ENCODE data around the gene SPTBN5. TPM values are rescaled to one million over a fixed set of nuclear protein-coding genes. Genes with fewer than 3 reads are reported as not detected.
A peak's percentile ranks its signal among the peaks of the same experiment; 100 is the strongest.

Gene SPTBN5
- total RNA-seq, 1 donor from 2014 or later: 0.32 TPM

DNA sequence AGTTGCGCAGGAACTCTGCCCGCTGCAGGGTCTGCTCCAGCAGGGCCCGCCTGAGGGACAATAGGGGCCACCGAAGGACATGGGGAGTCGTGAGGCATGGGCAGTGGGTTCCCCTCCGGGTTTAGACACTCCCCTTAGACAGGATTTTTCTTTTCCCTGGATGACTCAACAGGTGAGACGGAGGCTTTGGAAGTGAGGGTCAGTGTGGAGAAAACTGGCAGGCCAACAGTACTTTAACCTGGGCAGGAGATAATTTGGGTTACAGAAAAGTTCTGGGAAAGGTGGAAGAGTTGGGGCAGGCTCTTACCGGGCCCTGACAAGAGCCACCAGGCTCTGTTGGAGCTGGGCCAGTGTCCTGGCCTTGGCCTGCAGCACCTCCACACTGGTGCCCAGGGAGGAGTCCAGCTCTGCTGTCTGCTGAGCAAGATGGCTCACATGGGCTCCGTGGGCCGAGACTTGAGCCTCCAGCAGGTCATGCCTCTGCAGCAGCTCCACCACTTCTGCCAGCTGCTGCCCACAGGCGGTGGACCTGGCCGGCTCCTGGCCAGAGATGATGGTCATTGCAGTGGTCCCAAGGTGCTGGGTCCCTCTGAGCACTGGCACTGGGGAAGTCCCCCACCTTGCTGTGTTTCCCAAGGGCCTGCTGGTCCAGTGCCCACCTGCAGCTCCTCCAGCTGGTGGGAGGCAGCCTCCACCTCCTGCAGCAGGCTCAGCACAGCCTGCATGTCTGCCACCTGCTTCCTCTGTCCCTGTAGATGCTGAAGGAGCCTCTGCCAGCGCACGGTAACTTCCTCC lies 11.0 kb downstream of the SPTBN5 start:
- Mint-ChIP-seq H3K27me3 (ENCODE audit: unreplicated experiment) (peaks cover 17% of the 10 kb centered on the region), H3K36me3 (ENCODE audit: unreplicated experiment) (peaks cover 12% of the 10 kb centered on the region), H3K4me3 (ENCODE audit: unreplicated experiment) (no peak overlapping the region), H3K9me3 (ENCODE audit: unreplicated experiment) (peaks cover 9% of the 10 kb centered on the region), H3K27ac (ENCODE audit: unreplicated experiment) (no peak overlapping the region), H3K4me1 (ENCODE audit: low read depth, unreplicated experiment) (peaks cover 1% of the 10 kb centered on the region)
- TF ChIP-seq, protein P1, sequence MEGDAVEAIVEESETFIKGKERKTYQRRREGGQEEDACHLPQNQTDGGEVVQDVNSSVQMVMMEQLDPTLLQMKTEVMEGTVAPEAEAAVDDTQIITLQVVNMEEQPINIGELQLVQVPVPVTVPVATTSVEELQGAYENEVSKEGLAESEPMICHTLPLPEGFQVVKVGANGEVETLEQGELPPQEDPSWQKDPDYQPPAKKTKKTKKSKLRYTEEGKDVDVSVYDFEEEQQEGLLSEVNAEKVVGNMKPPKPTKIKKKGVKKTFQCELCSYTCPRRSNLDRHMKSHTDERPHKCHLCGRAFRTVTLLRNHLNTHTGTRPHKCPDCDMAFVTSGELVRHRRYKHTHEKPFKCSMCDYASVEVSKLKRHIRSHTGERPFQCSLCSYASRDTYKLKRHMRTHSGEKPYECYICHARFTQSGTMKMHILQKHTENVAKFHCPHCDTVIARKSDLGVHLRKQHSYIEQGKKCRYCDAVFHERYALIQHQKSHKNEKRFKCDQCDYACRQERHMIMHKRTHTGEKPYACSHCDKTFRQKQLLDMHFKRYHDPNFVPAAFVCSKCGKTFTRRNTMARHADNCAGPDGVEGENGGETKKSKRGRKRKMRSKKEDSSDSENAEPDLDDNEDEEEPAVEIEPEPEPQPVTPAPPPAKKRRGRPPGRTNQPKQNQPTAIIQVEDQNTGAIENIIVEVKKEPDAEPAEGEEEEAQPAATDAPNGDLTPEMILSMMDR (IDR thresholded peaks at IDR 0.05; ENCODE audit: partially characterized antibody, unreplicated experiment): no peak
- DNase-seq: no peak

DNA sequence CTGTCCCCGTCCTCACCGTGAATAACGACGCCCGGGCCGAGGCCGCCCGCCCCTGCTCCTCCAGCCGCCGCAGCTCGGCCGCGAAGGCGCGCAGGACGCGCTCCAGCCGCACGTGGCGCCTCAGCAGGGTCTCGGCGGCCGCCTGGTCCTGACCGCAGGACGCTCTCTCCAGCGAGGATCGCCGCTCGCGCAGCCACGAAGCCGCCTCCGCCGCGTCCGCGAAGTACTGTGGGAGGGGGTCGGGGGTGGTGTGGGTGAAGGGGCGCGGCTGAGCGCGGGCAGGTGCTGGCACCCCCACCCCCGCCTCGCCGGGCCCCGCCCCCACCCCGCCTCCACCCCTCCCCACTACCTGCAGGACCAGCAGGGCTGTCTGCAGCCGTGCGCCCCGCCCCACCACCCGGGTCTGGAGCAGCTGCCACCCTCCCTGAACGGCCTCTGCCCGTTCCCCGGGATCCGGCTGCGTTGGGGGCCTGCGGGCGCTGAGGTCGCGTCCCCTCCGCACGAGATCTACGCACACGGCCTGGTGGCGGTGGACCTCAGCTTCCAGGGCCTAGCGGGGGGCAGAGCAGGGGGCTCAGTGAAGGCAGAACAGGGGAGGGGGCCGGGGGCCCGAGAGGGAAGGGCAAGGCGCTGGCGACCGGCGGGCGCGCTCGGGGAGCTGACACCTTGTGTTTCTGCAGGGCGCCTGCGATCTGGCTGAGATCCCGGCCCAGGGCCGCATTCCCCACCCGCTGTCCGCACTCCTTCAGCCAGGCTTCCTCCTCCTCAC lies 11.7 kb downstream of the SPTBN5 start:
- H3K4me3 Mint-ChIP-seq (ENCODE audit: unreplicated experiment): no peak overlapping the region
- H3K36me3 Mint-ChIP-seq (ENCODE audit: unreplicated experiment): peaks cover 12% of the 10 kb centered on the region
- no peak overlapping the region for H3K27ac Mint-ChIP-seq (ENCODE audit: unreplicated experiment)
- peak; percentile 52 for DNase-seq
- H3K9me3 Mint-ChIP-seq (ENCODE audit: unreplicated experiment): peaks cover 9% of the 10 kb centered on the region
- peaks cover 1% of the 10 kb centered on the region for H3K4me1 Mint-ChIP-seq (ENCODE audit: low read depth, unreplicated experiment)
- peaks cover 17% of the 10 kb centered on the region for H3K27me3 Mint-ChIP-seq (ENCODE audit: unreplicated experiment)
- TF ChIP-seq, protein P1 (IDR thresholded peaks at IDR 0.05; ENCODE audit: partially characterized antibody, unreplicated experiment): no peak

DNA sequence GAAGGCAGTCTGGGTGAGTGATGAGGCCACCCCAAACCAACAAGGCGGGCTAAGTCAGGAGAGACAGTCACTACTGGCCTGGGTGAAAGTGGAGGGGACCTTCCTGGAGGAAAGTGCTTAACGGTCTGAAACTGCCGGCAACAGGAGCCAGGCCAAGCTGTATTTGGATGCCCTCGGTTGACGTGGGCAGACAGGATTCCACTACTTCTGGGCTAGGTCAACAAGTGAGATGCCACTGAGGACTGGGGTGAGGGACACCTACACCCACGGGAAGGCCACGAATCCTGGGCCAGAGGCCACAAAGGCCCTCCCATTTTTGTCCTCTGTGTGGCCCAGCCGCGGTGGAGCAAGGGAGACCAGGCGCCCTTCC lies 12.3 kb downstream of the SPTBN5 start:
- no peak for DNase-seq
- peaks cover 9% of the 10 kb centered on the region for H3K9me3 Mint-ChIP-seq (ENCODE audit: unreplicated experiment)
- no peak overlapping the region for H3K27ac Mint-ChIP-seq (ENCODE audit: unreplicated experiment)
- peaks cover 12% of the 10 kb centered on the region for H3K36me3 Mint-ChIP-seq (ENCODE audit: unreplicated experiment)
- TF ChIP-seq, protein P1 (IDR thresholded peaks at IDR 0.05; ENCODE audit: partially characterized antibody, unreplicated experiment): no peak
- peaks cover 15% of the 10 kb centered on the region for H3K27me3 Mint-ChIP-seq (ENCODE audit: unreplicated experiment)
- H3K4me1 Mint-ChIP-seq (ENCODE audit: low read depth, unreplicated experiment): peaks cover 1% of the 10 kb centered on the region
- peak overlapping the region; percentile 78 for H3K4me3 Mint-ChIP-seq (ENCODE audit: unreplicated experiment)

DNA sequence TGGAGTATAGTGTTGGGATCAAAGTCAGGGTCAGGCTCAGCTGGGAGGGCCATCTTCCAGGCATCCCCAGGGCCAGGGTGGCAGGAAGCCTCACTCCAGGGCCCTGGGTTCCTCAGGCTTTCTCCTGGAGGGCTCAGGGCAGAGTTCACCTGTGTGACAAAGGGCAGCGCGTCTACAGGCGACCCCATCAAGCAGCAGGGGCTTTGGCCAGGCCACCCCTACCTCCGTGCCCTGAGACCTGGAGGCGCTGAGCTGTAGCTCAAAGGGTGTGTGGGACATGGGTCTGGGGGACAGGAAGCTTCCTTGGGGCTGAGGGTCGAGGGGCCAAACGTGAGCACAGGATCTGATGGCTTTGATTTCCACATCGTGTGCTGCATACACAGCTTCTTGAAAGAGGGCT lies 12.8 kb downstream of the SPTBN5 start:
- Mint-ChIP-seq H3K4me3 (ENCODE audit: unreplicated experiment) (peak overlapping the region; percentile 78), H3K4me1 (ENCODE audit: low read depth, unreplicated experiment) (peaks cover 1% of the 10 kb centered on the region)

More for the DNA sequence above, 12.8 kb downstream of the SPTBN5 start:
- DNase-seq: no peak
- H3K36me3 Mint-ChIP-seq (ENCODE audit: unreplicated experiment): peaks cover 12% of the 10 kb centered on the region
- TF ChIP-seq, protein P1 (IDR thresholded peaks at IDR 0.05; ENCODE audit: partially characterized antibody, unreplicated experiment): no peak
- peaks cover 9% of the 10 kb centered on the region for H3K9me3 Mint-ChIP-seq (ENCODE audit: unreplicated experiment)
- peaks cover 15% of the 10 kb centered on the region for H3K27me3 Mint-ChIP-seq (ENCODE audit: unreplicated experiment)
- no peak overlapping the region for H3K27ac Mint-ChIP-seq (ENCODE audit: unreplicated experiment)
